HCT116 (cell line): ENCODE data around the gene OTUD5.

ENCODE experiments used
- ELF1 ChIP-seq: IDR thresholded peaks from 2 replicates; pipeline ENCODE4 v1.6.1; 2012; ENCODE audit warnings: low read depth, borderline replicate concordance
- EZH2 ChIP-seq: fragments of 200-600 bp; sonication (generic); IDR thresholded peaks from 2 replicates; pipeline ENCODE4 v1.6.1; 2017; ENCODE audit warnings: antibody characterized with exemption, mixed run types
- JUND ChIP-seq: IDR thresholded peaks from 2 replicates; pipeline ENCODE4 v1.6.1; 2012
- POLR2A ChIP-seq: IDR thresholded peaks from 2 replicates; pipeline ENCODE4 v1.7.0; 2011; ENCODE audit warnings: borderline replicate concordance; ENCODE audit not compliant: insufficient read depth, insufficient read length; ENCODE audit errors: extremely low read depth
- TCF7L2 ChIP-seq: IDR thresholded peaks from 2 replicates; pipeline ENCODE4 v1.7.0; 2011; ENCODE audit warnings: borderline replicate concordance, inconsistent platforms; ENCODE audit not compliant: insufficient read depth, insufficient read length; ENCODE audit errors: extremely low read depth
- YY1 ChIP-seq: IDR thresholded peaks from 2 replicates; pipeline ENCODE4 v1.6.1; 2011; ENCODE audit warnings: low read length, low read depth, moderate library complexity, mild to moderate bottlenecking; ENCODE audit not compliant: insufficient replicate concordance; ENCODE audit errors: extremely low read depth
- TF ChIP-seq, protein P1 (sequence below), 3 experiments: fragments of 200-600 bp in 1 of 3; sonication (generic) in 1 of 3; IDR thresholded peaks in 2 of 3; conservative IDR thresholded peaks in 1 of 3; 2 replicates each; pipeline ENCODE4 v1.5.1; 2012 to 2017; ENCODE audit warnings: low read depth in 2 of 3, low read length in 2 of 3, antibody characterized with exemption in 1 of 3, borderline replicate concordance in 1 of 3, control low read depth in 1 of 3, mild to moderate bottlenecking in 1 of 3, mixed read lengths in 1 of 3, mixed run types in 1 of 3, moderate library complexity in 1 of 3; ENCODE audit not compliant: insufficient read depth in 1 of 3

DNA sequence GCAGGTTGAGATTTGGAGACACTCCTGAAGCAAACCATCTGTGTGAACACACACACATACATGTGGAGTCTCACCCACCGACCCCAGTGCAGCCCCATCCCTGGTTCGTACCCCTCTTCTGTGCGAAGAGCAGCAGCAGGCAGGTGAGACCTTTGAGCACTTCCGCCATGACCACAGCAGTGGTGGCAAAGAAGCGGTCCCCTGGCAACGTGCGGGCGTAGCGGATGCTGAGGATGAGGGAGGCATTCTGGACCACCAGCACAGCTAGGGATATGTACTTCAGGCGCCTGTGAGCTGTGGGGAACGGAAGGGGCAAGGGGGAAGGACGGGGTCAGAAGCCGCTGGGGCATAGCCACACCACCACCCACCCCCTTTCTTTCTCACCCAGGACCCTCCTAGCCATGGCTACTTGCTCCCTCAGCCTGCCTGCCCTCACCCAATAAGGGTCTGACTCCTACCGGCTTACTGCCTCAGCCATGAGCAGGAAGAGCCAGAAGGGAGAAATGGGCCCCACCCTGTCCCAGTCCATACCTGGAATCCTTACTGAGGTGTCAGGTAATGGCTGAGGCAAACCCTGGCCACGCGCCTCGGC, 47.6 kb downstream of the OTUD5 start:
- TF ChIP-seq EZH2 (no peak), TCF7L2 (no peak), POLR2A (no peak), ELF1 (no peak), JUND (no peak), YY1 (no peak)
- TF ChIP-seq, protein P1, sequence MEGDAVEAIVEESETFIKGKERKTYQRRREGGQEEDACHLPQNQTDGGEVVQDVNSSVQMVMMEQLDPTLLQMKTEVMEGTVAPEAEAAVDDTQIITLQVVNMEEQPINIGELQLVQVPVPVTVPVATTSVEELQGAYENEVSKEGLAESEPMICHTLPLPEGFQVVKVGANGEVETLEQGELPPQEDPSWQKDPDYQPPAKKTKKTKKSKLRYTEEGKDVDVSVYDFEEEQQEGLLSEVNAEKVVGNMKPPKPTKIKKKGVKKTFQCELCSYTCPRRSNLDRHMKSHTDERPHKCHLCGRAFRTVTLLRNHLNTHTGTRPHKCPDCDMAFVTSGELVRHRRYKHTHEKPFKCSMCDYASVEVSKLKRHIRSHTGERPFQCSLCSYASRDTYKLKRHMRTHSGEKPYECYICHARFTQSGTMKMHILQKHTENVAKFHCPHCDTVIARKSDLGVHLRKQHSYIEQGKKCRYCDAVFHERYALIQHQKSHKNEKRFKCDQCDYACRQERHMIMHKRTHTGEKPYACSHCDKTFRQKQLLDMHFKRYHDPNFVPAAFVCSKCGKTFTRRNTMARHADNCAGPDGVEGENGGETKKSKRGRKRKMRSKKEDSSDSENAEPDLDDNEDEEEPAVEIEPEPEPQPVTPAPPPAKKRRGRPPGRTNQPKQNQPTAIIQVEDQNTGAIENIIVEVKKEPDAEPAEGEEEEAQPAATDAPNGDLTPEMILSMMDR (IDR thresholded peaks at IDR 0.05 in 2 of 3, conservative IDR thresholded peaks at IDR 0.05 in 1 of 3; ENCODE audit: borderline replicate concordance in 1 of 3, insufficient read depth in 1 of 3, low read depth in 2 of 3, low read length in 2 of 3), result no peak
